IMR-90 (cell line): Measurements from ENCODE around the gene PSEN2. TPM values are rescaled to one million over a fixed set of nuclear protein-coding genes. Genes with fewer than 3 reads are reported as not detected.
A peak's percentile ranks its signal among the peaks of the same experiment; 100 is the strongest.

Experiments
- ATAC-seq: fragments of 200-7000 bp; cut with Tn5 transposase; 2 replicates; pipeline ENCODE4 v1.9.1; 2020; ENCODE audit warnings: low read depth, mild to moderate bottlenecking, moderate library complexity
- BruUV-seq: library from RNA; stranded (reverse); fragments of 400-500 nt; replicated peaks from 2 replicates; lab custom pipeline; 2021; lab: Mats Ljungman, UMichigan
- CTCF ChIA-PET: fragments of 300-600 bp; formaldehyde crosslinking; extraction: SDS; loops from one replicate; lab custom pipeline; 2021; ENCODE audit warnings: antibody characterized with exemption; lab: Yijun Ruan, JAX
- POLR2A ChIA-PET: fragments of 300-600 bp; sonication (Branson Sonifier 250); formaldehyde crosslinking; loops from one replicate; lab custom pipeline; 2022; ENCODE audit warnings: antibody characterized with exemption; ENCODE audit not compliant: unreplicated experiment; lab: Charles Lee
- DNase-seq: peaks from one replicate; pipeline ENCODE4 v3.0.0; 2013
- H2AFZ ChIP-seq: replicated peaks from 2 replicates; pipeline ENCODE3; 2013; ENCODE audit warnings: low read length, mild to moderate bottlenecking; ENCODE audit not compliant: poor library complexity
- H2AK5ac ChIP-seq: 2 replicates; pipeline ENCODE4 v1.6.1; 2013; ENCODE audit warnings: low read depth, low read length, inconsistent platforms
- H2AK9ac ChIP-seq: replicated peaks from 2 replicates; pipeline ENCODE3; 2013; ENCODE audit warnings: mild to moderate bottlenecking, low read depth, low read length, moderate library complexity; ENCODE audit not compliant: poor library complexity
- H2BK120ac ChIP-seq: 2 replicates; pipeline ENCODE4 v1.6.1; 2013; ENCODE audit warnings: low read depth, low read length, inconsistent platforms
- H2BK15ac ChIP-seq: 3 replicates; pipeline ENCODE4 v1.6.1; 2013; ENCODE audit warnings: low read depth, low read length, inconsistent platforms
- H2BK20ac ChIP-seq: 2 replicates; pipeline ENCODE4 v1.6.1; 2013; ENCODE audit warnings: low read depth, mild to moderate bottlenecking, inconsistent platforms, low read length, moderate library complexity
- H2BK5ac ChIP-seq: 2 replicates; pipeline ENCODE4 v1.6.1; 2013; ENCODE audit warnings: mild to moderate bottlenecking, low read depth, low read length, inconsistent platforms; ENCODE audit not compliant: poor library complexity, severe bottlenecking
- H3K14ac ChIP-seq: replicated peaks from 2 replicates; pipeline ENCODE4 v1.6.1; 2013; ENCODE audit warnings: low read depth, low read length, inconsistent platforms
- H3K18ac ChIP-seq: 2 replicates; pipeline ENCODE4 v1.6.1; 2013; ENCODE audit warnings: low read depth, low read length, control low read depth
- H3K23ac ChIP-seq: 2 replicates; pipeline ENCODE4 v1.6.1; 2013; ENCODE audit warnings: low read depth, low read length, inconsistent platforms
- H3K27ac ChIP-seq: 2 replicates; pipeline ENCODE4 v1.5.1; 2013; ENCODE audit warnings: mild to moderate bottlenecking, control low read depth, low read length; ENCODE audit not compliant: insufficient read depth
- H3K27me3 ChIP-seq: 2 replicates; pipeline ENCODE4 v1.6.1; 2013; ENCODE audit warnings: low read length; ENCODE audit not compliant: control insufficient read depth, insufficient read depth
- H3K36me3 ChIP-seq: 2 replicates; pipeline ENCODE4 v1.6.1; 2013; ENCODE audit warnings: low read length, mixed read lengths; ENCODE audit not compliant: control insufficient read depth, insufficient read depth
- H3K4ac ChIP-seq: 2 replicates; pipeline ENCODE4 v1.6.1; 2013; ENCODE audit warnings: low read depth, low read length, inconsistent platforms
- H3K4me1 ChIP-seq: 2 replicates; pipeline ENCODE4 v1.6.1; 2013; ENCODE audit warnings: low read length, mixed read lengths; ENCODE audit not compliant: control insufficient read depth, insufficient read depth
- H3K4me2 ChIP-seq: 2 replicates; pipeline ENCODE4 v1.6.1; 2013; ENCODE audit warnings: low read depth, mild to moderate bottlenecking, control low read depth, low read length, moderate library complexity
- H3K4me3 ChIP-seq: 2 replicates; pipeline ENCODE4 v1.5.1; 2013; ENCODE audit warnings: low read depth, mild to moderate bottlenecking, control low read depth, low read length, moderate library complexity; ENCODE audit not compliant: insufficient read depth
- H3K56ac ChIP-seq: 2 replicates; pipeline ENCODE4 v1.6.1; 2013; ENCODE audit warnings: low read length, inconsistent platforms; ENCODE audit not compliant: insufficient read depth; ENCODE audit errors: extremely low read depth
- H3K79me1 ChIP-seq, 2 experiments: 2 replicates each; pipeline ENCODE4 v1.6.1; 2013; ENCODE audit warnings: low read length in 2 of 2, inconsistent platforms in 1 of 2, low read depth in 1 of 2
- H3K9ac ChIP-seq: 2 replicates; pipeline ENCODE4 v1.6.1; 2013; ENCODE audit warnings: low read depth, low read length, control low read depth
- H3K9me1 ChIP-seq: 2 replicates; pipeline ENCODE4 v1.6.1; 2013; ENCODE audit warnings: low read length, inconsistent platforms; ENCODE audit not compliant: insufficient read depth
- H3K9me3 ChIP-seq: 2 replicates; pipeline ENCODE4 v1.6.1; 2013; ENCODE audit warnings: low read length; ENCODE audit not compliant: control insufficient read depth, insufficient read depth
- H4K20me1 ChIP-seq: 2 replicates; pipeline ENCODE4 v1.6.1; 2013; ENCODE audit warnings: low read length, inconsistent platforms; ENCODE audit not compliant: insufficient read depth
- H4K5ac ChIP-seq: 2 replicates; pipeline ENCODE4 v1.6.1; 2013; ENCODE audit warnings: mild to moderate bottlenecking, low read depth, low read length, control low read depth
- H4K8ac ChIP-seq, 2 experiments: 2 replicates each; pipeline ENCODE4 v1.6.1; 2013; ENCODE audit warnings: low read depth in 2 of 2, low read length in 2 of 2, control low read depth in 1 of 2, inconsistent platforms in 1 of 2
- H4K91ac ChIP-seq: 2 replicates; pipeline ENCODE4 v1.6.1; 2013; ENCODE audit warnings: low read depth, low read length, inconsistent platforms; ENCODE audit not compliant: insufficient read depth
- CEBPB ChIP-seq: IDR thresholded peaks from 2 replicates; pipeline ENCODE4 v1.6.1; 2012; ENCODE audit warnings: low read depth, low read length, improper control_type of control experiment
- FOS ChIP-seq: fragments of 150-350 bp; IDR thresholded peaks from 2 replicates; pipeline ENCODE4 v1.6.1; 2016; ENCODE audit warnings: low read depth, low read length
- MXI1 ChIP-seq: IDR thresholded peaks from 2 replicates; pipeline ENCODE4 v1.6.1; 2012; ENCODE audit warnings: low read depth, mild to moderate bottlenecking, low read length, moderate library complexity, borderline replicate concordance
- POLR2A ChIP-seq: IDR thresholded peaks from 2 replicates; pipeline ENCODE4 v1.6.1; 2012; ENCODE audit warnings: mild to moderate bottlenecking, low read depth, low read length
- RAD21 ChIP-seq: IDR thresholded peaks from 2 replicates; pipeline ENCODE4 v1.6.1; 2012; ENCODE audit warnings: low read length, improper control_type of control experiment
- RCOR1 ChIP-seq: IDR thresholded peaks from 2 replicates; pipeline ENCODE4 v1.6.1; 2012; ENCODE audit warnings: mild to moderate bottlenecking, low read length, improper control_type of control experiment; ENCODE audit not compliant: insufficient replicate concordance
- USF2 ChIP-seq: fragments of 150-350 bp; IDR thresholded peaks from 2 replicates; pipeline ENCODE4 v1.6.1; 2017; ENCODE audit warnings: mild to moderate bottlenecking, antibody characterized with exemption, low read length, low read depth
- WGBS, 2 experiments: methylation state at CpG; one replicate each; pipeline versions ENCODE4 v1.1.5 to v1.1.7; 2013; ENCODE audit warnings: missing lambda C conversion rate in 2 of 2; ENCODE audit not compliant: insufficient read length in 1 of 2; ENCODE audit errors: extremely low coverage in 2 of 2; 5-methylcytosine and 5-hydroxymethylcytosine counted together
- dilution Hi-C: fragments of 300-500 bp; cut with HindIII; formaldehyde crosslinking; loops from one replicate; pipeline ENCODE4 v1.14.3; 2018; ENCODE audit warnings: low sequenced_read_pairs; ENCODE audit not compliant: unreplicated experiment
- in situ Hi-C: fragments of 300-500 bp; cut with MboI; formaldehyde crosslinking; loops from 3 replicates; pipeline ENCODE4 v1.14.3; 2019; ENCODE audit warnings: low sequenced_read_pairs, inconsistent platforms, mixed read lengths
- intact Hi-C: fragments of 100-400 bp; cut with micrococcal nuclease; formaldehyde crosslinking; loops from 2 replicates; pipeline ENCODE4 v1.10.0; 2022
- polyA plus RNA-seq, 3 experiments: library from polyadenylated mRNA; depleted of rRNA; stranded (reverse); fragments of >200 nt; gene quantifications; 2 replicates each; pipeline ENCODE4 v1.2.3, GENCODE V29; 2012; ENCODE audit warnings: low replicate concordance in 1 of 3
- total RNA-seq: library from RNA; depleted of rRNA; stranded (reverse); fragments of >200 nt; gene quantifications from 2 replicates; pipeline ENCODE4 v1.2.3, GENCODE V29; 2012
- TF ChIP-seq, protein P1 (sequence below): fragments of 150-350 bp; IDR thresholded peaks from 2 replicates; pipeline ENCODE4 v1.6.1; 2016; ENCODE audit warnings: low read depth, mild to moderate bottlenecking, low read length, moderate library complexity, borderline replicate concordance

PSEN2 gene
- total and polyA plus RNA-seq, 2 of the 4 experiments (the other 2 are of a cell fraction), result 15.0 to 24.4 TPM

DNA sequence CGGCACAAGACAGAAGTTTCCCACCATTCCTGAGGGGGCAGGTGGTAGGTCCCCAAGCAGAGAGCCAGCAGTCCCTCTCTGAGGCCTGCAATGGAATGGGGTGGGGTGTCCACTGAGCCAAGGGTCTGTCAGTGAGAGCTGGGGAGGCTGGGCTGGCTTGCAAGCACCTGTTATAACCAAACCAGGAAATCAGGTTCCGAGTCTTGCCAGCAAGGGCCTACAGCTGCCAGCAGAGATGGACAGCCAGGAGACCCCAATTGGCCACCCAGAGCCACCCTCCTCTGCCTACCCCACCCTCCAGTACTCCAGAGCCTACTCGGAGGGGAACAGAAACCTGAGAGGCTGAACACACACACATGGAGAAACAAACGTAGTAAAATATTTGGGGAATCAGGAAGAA lies 32.2 kb downstream of the PSEN2 start:
- dilution Hi-C loops (no loop called here), intact Hi-C loops (loop anchor here (10.0 kb wide), 1 partner anchor 62 kb away; no protein-coding TSS in a partner anchor), in situ Hi-C loops (no loop called here)
- no peak overlapping the region for H2BK20ac ChIP-seq
- no peak overlapping the region for H2BK120ac ChIP-seq
- H4K5ac ChIP-seq, result no peak overlapping the region
- H3K9me1 ChIP-seq, result peaks cover 12% of the 10 kb centered on the region; the same call in 1 of the 2 replicates
- H2AK5ac ChIP-seq, result no peak overlapping the region
- no peak overlapping the region for H2BK5ac ChIP-seq
- no peak overlapping the region for H4K91ac ChIP-seq
- H3K14ac ChIP-seq, result no peak overlapping the region
- peaks cover 4% of the 10 kb centered on the region; the same call in 1 of the 2 replicates for H3K4me1 ChIP-seq
- no peaks in the 10 kb centered on the region for H3K27me3 ChIP-seq
- no peak overlapping the region for H3K9ac ChIP-seq
- no peak overlapping the region for H3K27ac ChIP-seq
- ATAC-seq (no peak), DNase-seq (no peak)
- H3K23ac ChIP-seq, result no peak overlapping the region
- no peak overlapping the region for H4K8ac ChIP-seq
- no peaks in the 10 kb centered on the region for H3K79me1 ChIP-seq
- H3K4me2 ChIP-seq, result no peak overlapping the region
- H3K56ac ChIP-seq, result no peak overlapping the region
- POLR2A ChIA-PET, result no interaction called here
- no peaks in the 10 kb centered on the region for H4K20me1 ChIP-seq
- no CpG with 5 or more reads among the region's 4 CpGs for WGBS, 2 experiments
- no peak overlapping the region for H2BK15ac ChIP-seq
- H2AFZ ChIP-seq, result peak overlapping the region; percentile 38
- H3K36me3 ChIP-seq, result peaks cover 2% of the 10 kb centered on the region; the same call in 1 of the 2 replicates
- BruUV-seq, result no TSS peak
- H2AK9ac ChIP-seq, result no peak overlapping the region
- H3K4ac ChIP-seq, result no peak overlapping the region
- TF ChIP-seq POLR2A (no peak), MXI1 (no peak), CEBPB (no peak), RCOR1 (no peak), RAD21 (no peak), FOS (no peak), USF2 (no peak)
- TF ChIP-seq, protein P1, sequence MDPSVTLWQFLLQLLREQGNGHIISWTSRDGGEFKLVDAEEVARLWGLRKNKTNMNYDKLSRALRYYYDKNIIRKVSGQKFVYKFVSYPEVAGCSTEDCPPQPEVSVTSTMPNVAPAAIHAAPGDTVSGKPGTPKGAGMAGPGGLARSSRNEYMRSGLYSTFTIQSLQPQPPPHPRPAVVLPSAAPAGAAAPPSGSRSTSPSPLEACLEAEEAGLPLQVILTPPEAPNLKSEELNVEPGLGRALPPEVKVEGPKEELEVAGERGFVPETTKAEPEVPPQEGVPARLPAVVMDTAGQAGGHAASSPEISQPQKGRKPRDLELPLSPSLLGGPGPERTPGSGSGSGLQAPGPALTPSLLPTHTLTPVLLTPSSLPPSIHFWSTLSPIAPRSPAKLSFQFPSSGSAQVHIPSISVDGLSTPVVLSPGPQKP, result no peak
- H3K9me3 ChIP-seq, result no peaks in the 10 kb centered on the region
- CTCF ChIA-PET, result no interaction called here
- no peak overlapping the region for H3K4me3 ChIP-seq
- no peak overlapping the region for H3K18ac ChIP-seq
